Stomach (tissue), 4 donors: ENCODE results near the gene PDCL2.
"Not testable (repeated sequence)": the region's sequence is repeated elsewhere in the genome, so short reads cannot be mapped to it uniquely, and the experiment has no call there.

Experiments used
- CTCF ChIP-seq, 7 experiments: fragments of 450-650 bp in 4 of 7; fragments of 200-600 bp in 3 of 7; sonication (generic) in 3 of 7; IDR thresholded peaks; one replicate each; pipeline ENCODE4 v1.5.1; 2016 to 2019; ENCODE audit warnings: antibody characterized with exemption in 7 of 7, control low read depth in 2 of 7, mild to moderate bottlenecking in 1 of 7
- EP300 ChIP-seq: sonication (generic); formaldehyde crosslinking; IDR thresholded peaks from one replicate; pipeline ENCODE4 v1.6.1; 2017; ENCODE audit warnings: antibody characterized with exemption
- POLR2A ChIP-seq, 4 donors: fragments of 450-650 bp; IDR thresholded peaks; one replicate each; pipeline ENCODE4 v1.6.1; 2016; ENCODE audit warnings: antibody characterized with exemption in 4 of 4, control low read depth in 2 of 4, mild to moderate bottlenecking in 1 of 4, moderate library complexity in 1 of 4
- POLR2AphosphoS5 ChIP-seq, 3 donors: sonication (generic); formaldehyde crosslinking; IDR thresholded peaks; one replicate each; pipeline ENCODE4 v1.6.1; 2016; ENCODE audit warnings: antibody characterized with exemption in 3 of 3

GRCh38 chr4:55624063-55624462, 32.0 kb upstream of the PDCL2 start:
- not testable (repeated sequence) for TF ChIP-seq CTCF (IDR thresholded peaks at IDR 0.05); POLR2A (IDR thresholded peaks at IDR 0.05); EP300; POLR2AphosphoS5 (IDR thresholded peaks at IDR 0.05)
